ENCODE results near the gene TMEM69. TPM values are rescaled to one million over a fixed set of nuclear protein-coding genes. Genes with fewer than 3 reads are reported as not detected.

TMEM69 gene, protein sequence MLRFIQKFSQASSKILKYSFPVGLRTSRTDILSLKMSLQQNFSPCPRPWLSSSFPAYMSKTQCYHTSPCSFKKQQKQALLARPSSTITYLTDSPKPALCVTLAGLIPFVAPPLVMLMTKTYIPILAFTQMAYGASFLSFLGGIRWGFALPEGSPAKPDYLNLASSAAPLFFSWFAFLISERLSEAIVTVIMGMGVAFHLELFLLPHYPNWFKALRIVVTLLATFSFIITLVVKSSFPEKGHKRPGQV
- total RNA-seq, result 21.1 and 23.9 TPM in 2 replicates

DNA sequence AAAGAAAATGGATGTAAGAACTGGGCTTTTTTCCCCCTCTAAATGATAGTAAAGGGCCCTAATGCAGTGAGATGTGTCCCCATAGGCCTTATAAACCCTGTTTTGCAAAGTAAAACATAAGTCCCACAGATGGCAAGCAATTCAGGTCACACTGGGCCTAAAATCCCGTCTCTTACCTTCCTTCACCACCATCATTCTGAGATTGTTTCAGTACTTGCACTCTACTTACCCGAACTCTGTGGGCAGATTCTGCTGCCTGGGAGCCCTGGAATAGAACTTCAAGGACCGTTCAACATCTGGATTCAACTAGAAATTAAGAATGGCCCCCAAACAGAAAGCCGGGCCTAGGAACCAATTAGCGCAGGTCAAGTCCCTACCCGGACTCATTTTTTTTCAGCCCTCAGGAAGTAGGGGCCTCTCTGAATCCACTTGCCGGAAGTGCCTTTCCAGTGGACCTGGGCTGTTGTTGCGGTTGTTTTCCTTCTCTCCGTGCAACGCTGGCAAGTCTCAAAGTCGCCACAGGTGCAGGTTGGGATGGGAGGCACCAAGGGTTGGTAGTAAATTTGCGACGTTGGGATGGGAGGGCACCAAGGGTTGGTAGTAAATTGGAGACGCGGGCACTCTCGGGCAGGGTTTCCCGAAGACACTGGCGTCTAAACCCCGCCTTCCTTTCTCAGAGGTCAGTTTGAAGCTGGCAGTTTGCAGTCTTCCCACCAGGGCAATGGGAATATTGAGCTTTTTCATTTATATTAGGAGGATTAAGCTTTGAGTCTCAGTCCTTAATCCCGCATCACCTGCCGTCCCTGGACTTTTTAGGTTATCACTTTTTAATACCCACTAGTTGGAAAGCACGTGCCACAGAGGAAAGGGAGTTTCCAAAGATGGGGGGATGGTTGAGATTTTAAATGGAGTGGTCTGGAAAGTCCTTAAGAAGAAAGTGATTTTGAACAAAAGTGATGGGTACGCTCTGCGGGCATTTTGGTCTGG, at the start of gene TMEM69:
Gene TMEM69, plus strand, starts transcription at position 428 of the 987 bp plus-strand sequence. CDS start 2,888 bp downstream, outside the sequence.

DNA sequence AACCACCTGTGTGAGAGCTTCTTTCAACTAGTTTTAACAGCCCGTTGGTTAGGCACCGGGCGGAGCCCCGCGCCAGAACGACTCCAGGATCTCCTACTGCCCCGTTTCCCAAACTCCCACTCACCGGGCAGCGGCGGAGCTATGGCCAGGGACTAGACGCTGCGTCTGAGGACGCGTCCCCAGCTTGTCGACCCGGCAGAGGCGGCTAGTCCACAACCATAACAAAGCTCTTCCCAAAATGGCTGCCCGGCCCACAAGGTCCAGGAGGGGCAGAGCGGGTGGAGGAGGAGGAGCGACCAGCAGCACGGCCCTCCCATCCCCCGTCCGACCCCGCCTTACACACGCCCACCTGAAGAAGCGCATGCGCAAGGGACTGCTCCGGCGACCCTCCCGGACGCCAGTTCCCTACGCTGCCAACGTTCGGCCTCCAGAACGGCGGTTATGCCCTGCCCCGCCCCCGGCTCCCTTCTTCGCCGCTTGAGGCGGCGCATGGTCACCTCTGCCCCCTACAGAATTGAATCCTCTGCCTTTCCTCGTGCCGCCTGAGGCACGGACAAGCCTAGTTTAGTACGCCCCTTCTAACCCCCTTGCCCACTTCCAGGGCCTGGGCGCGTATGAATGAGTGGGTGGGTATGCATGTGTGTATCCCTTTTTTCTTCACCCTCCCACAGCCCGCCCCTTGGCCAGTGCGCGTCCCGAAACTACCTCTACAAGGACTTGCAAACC, 1.5 kb upstream of the TMEM69 start, which contains the start of gene GPBP1L1:
Gene GPBP1L1, minus strand, starts transcription at position 246 of the 726 bp plus-strand sequence. CDS start 27,446 bp downstream, outside the sequence.

Other genes with a start within 250 kb of the TMEM69 start
- 1.1 and 1.2 TPM in 2 replicates for gene TESK2, start 197.0 kb upstream of the TMEM69 start, total RNA-seq
- 0.98 and 1.1 TPM in 2 replicates for gene CCDC163, start 188.1 kb upstream of the TMEM69 start, total RNA-seq
- gene MMACHC, start 187.9 kb upstream of the TMEM69 start, total RNA-seq, result 4.4 and 6.6 TPM in 2 replicates
- gene PRDX1, start 166.3 kb upstream of the TMEM69 start, total RNA-seq, result 354 and 407 TPM in 2 replicates
- gene AKR1A1, start 137.4 kb upstream of the TMEM69 start, total RNA-seq, result 113 and 140 TPM in 2 replicates
- 39.3 and 56.9 TPM in 2 replicates for gene NASP, start 104.1 kb upstream of the TMEM69 start, total RNA-seq
- gene CCDC17, start 64.1 kb upstream of the TMEM69 start, total RNA-seq, result 1.5 and 2.2 TPM in 2 replicates
- 58.4 and 90.9 TPM in 2 replicates for gene GPBP1L1, start 1.6 kb upstream of the TMEM69 start, total RNA-seq
- gene IPP, start 62.5 kb downstream of the TMEM69 start, total RNA-seq, result 7.0 and 10.9 TPM in 2 replicates
- 21.3 and 31.1 TPM in 2 replicates for gene MAST2, start 115.4 kb downstream of the TMEM69 start, total RNA-seq

Measured in subcutaneous preadipocyte (primary cell).